HepG2 (cell line): Measurements from ENCODE around the gene MBL2. TPM values are rescaled to one million over a fixed set of nuclear protein-coding genes. Genes with fewer than 3 reads are reported as not detected.
A peak's percentile ranks its signal among the peaks of the same experiment; 100 is the strongest.

ENCODE experiments used
- AHR ChIP-seq: IDR thresholded peaks from 2 replicates; pipeline ENCODE4 v1.6.1; 2018; ENCODE audit warnings: missing genetic modification reagents, missing compliant biosample characterization
- AKAP8 ChIP-seq: sonication (generic); formaldehyde crosslinking; IDR thresholded peaks from 2 replicates; pipeline ENCODE4 v1.5.1; 2020; ENCODE audit warnings: mild to moderate bottlenecking, missing genetic modification reagents
- ARID3A ChIP-seq: IDR thresholded peaks from 2 replicates; pipeline ENCODE4 v1.6.1; 2012; ENCODE audit warnings: low read depth, low read length, improper control_type of control experiment
- ATM ChIP-seq: fragments of 450-650 bp; IDR thresholded peaks from 2 replicates; pipeline ENCODE4 v1.7.1; 2017; ENCODE audit warnings: mild to moderate bottlenecking, borderline replicate concordance
- CBFB ChIP-seq: sonication (generic); formaldehyde crosslinking; IDR thresholded peaks from 2 replicates; pipeline ENCODE4 v1.4.0; 2020; ENCODE audit warnings: missing genetic modification reagents
- CC2D1A ChIP-seq: sonication (generic); formaldehyde crosslinking; IDR thresholded peaks from 2 replicates; pipeline ENCODE4 v1.8.1; 2023; ENCODE audit warnings: mild to moderate bottlenecking, missing genetic modification reagents
- CERS6 ChIP-seq: sonication (generic); formaldehyde crosslinking; IDR thresholded peaks from 2 replicates; pipeline ENCODE4 v1.5.0; 2020; ENCODE audit warnings: missing genetic modification reagents
- NR3C1 ChIP-seq: sonication (generic); formaldehyde crosslinking; IDR thresholded peaks from 2 replicates; pipeline ENCODE4 v1.4.0; 2020; ENCODE audit warnings: missing genetic modification reagents
- POGZ ChIP-seq: sonication (generic); formaldehyde crosslinking; IDR thresholded peaks from 2 replicates; pipeline ENCODE4 v1.4.0; 2020; ENCODE audit warnings: mild to moderate bottlenecking, missing genetic modification reagents
- RARA ChIP-seq: IDR thresholded peaks from 2 replicates; pipeline ENCODE4 v1.6.1; 2016; ENCODE audit warnings: missing genetic modification reagents, missing compliant biosample characterization
- RFX5 ChIP-seq: IDR thresholded peaks from 2 replicates; pipeline ENCODE4 v1.6.1; 2011; ENCODE audit warnings: low read depth, low read length, improper control_type of control experiment
- TBL1XR1 ChIP-seq: fragments of 150-350 bp; IDR thresholded peaks from 2 replicates; pipeline ENCODE4 v1.6.1; 2014; ENCODE audit warnings: borderline replicate concordance, low read length; ENCODE audit not compliant: partially characterized antibody
- ZBTB7A ChIP-seq: sonication (generic); formaldehyde crosslinking; IDR thresholded peaks from 2 replicates; pipeline ENCODE4 v1.8.0; 2022; ENCODE audit warnings: mild to moderate bottlenecking, missing genetic modification reagents
- ZIK1 ChIP-seq: sonication (generic); formaldehyde crosslinking; IDR thresholded peaks from 2 replicates; pipeline ENCODE4 v1.5.0; 2020; ENCODE audit warnings: mild to moderate bottlenecking, low read depth, missing genetic modification reagents, borderline replicate concordance
- ZNF20 ChIP-seq: sonication (generic); formaldehyde crosslinking; IDR thresholded peaks from 2 replicates; pipeline ENCODE4 v1.4.0; 2020; ENCODE audit warnings: mild to moderate bottlenecking, moderate library complexity, missing genetic modification reagents
- ZNF205 ChIP-seq: IDR thresholded peaks from 2 replicates; pipeline ENCODE4 v1.6.1; 2018; ENCODE audit warnings: missing biosample characterization, missing genetic modification reagents
- ZNF276 ChIP-seq: sonication (generic); formaldehyde crosslinking; IDR thresholded peaks from 2 replicates; pipeline ENCODE4 v1.4.0; 2020; ENCODE audit warnings: mild to moderate bottlenecking, low read depth, missing genetic modification reagents
- ZNF350 ChIP-seq: sonication (generic); formaldehyde crosslinking; IDR thresholded peaks from 2 replicates; pipeline ENCODE4 v1.4.0; 2020; ENCODE audit warnings: mild to moderate bottlenecking, low read depth, missing genetic modification reagents, borderline replicate concordance
- ZNF567 ChIP-seq: sonication (generic); formaldehyde crosslinking; IDR thresholded peaks from 2 replicates; pipeline ENCODE4 v1.8.1; 2023; ENCODE audit warnings: mild to moderate bottlenecking, missing genetic modification reagents, borderline replicate concordance
- ZNF609 ChIP-seq: sonication (generic); formaldehyde crosslinking; IDR thresholded peaks from 2 replicates; pipeline ENCODE4 v1.4.0; 2020; ENCODE audit warnings: mild to moderate bottlenecking, missing genetic modification reagents, borderline replicate concordance
- ZNF883 ChIP-seq: sonication (generic); formaldehyde crosslinking; IDR thresholded peaks from 2 replicates; pipeline ENCODE4 v1.5.1; 2020; ENCODE audit warnings: mild to moderate bottlenecking, missing genetic modification reagents; ENCODE audit errors: not compliant biosample characterization
- polyA plus RNA-seq, 8 experiments: library from polyadenylated mRNA; depleted of rRNA in 3 of 8; stranded (reverse) in 7 of 8; unstranded in 1 of 8; fragments of >200 nt; fragmentation: Illumina TruSeq in 4 of 8; extraction: Trizol in 4 of 8; gene quantifications; 2 replicates each; pipeline versions ENCODE4 v1.2.1 to v1.2.3, GENCODE V29; 2011 to 2016; ENCODE audit warnings: low read depth in 4 of 8, missing spikeins in 1 of 8, mixed read lengths in 1 of 8; ENCODE audit not compliant: insufficient read depth in 1 of 8
- total RNA-seq, 5 experiments: library from RNA; depleted of rRNA; stranded (reverse); fragments of >200 nt; fragmentation: Illumina TruSeq; extraction: Trizol; gene quantifications; 2 replicates each; pipeline ENCODE4 v1.2.3, GENCODE V29; 2016; ENCODE audit warnings: low read depth in 1 of 5

MBL2 gene
- total and polyA plus RNA-seq, 2 of the 13 experiments (the other 11 are each of a cell fraction or from before 2014, with no cell fraction given): 9.6 to 16.2 TPM

GRCh38 chr10:52779541-52780390, 7.2 kb upstream of the MBL2 start (continued):
- TF ChIP-seq ZIK1 (no peak), ZNF350 (CRISPR knock-in tag) (no peak), ARID3A (0 out of 2 replicates have a peak, but pooled peaks have one; percentile 48), TBL1XR1 (no peak), ATM (no peak), ZNF883 (CRISPR knock-in tag) (no peak), ZBTB7A (CRISPR knock-in tag) (no peak), AKAP8 (no peak), CC2D1A (no peak), AHR (CRISPR knock-in tag) (no peak), ZNF20 (CRISPR knock-in tag) (no peak), RARA (no peak), ZNF609 (no peak), ZNF276 (CRISPR knock-in tag) (no peak), NR3C1 (CRISPR knock-in tag) (no peak), CERS6 (CRISPR knock-in tag) (no peak), POGZ (CRISPR knock-in tag) (no peak), ZNF205 (CRISPR knock-in tag) (no peak), ZNF567 (CRISPR knock-in tag) (no peak), CBFB (CRISPR knock-in tag) (no peak), RFX5 (0 out of 2 replicates have a peak, but pooled peaks have one; percentile 18)
